C4-2B (cell line): ENCODE measurements around the gene C8G.

Experiments
- H3K27ac ChIP-seq: fragments of 450-650 bp; 2 replicates; pipeline ENCODE4 v1.5.1; 2017
- CTCF ChIP-seq: fragments of 450-650 bp; conservative IDR thresholded peaks from 2 replicates; pipeline ENCODE4 v1.5.1; 2017; ENCODE audit warnings: mild to moderate bottlenecking
- ZFX ChIP-seq: fragments of 450-650 bp; IDR thresholded peaks from 2 replicates; pipeline ENCODE4 v1.6.1; 2017

Gene C8G

DNA sequence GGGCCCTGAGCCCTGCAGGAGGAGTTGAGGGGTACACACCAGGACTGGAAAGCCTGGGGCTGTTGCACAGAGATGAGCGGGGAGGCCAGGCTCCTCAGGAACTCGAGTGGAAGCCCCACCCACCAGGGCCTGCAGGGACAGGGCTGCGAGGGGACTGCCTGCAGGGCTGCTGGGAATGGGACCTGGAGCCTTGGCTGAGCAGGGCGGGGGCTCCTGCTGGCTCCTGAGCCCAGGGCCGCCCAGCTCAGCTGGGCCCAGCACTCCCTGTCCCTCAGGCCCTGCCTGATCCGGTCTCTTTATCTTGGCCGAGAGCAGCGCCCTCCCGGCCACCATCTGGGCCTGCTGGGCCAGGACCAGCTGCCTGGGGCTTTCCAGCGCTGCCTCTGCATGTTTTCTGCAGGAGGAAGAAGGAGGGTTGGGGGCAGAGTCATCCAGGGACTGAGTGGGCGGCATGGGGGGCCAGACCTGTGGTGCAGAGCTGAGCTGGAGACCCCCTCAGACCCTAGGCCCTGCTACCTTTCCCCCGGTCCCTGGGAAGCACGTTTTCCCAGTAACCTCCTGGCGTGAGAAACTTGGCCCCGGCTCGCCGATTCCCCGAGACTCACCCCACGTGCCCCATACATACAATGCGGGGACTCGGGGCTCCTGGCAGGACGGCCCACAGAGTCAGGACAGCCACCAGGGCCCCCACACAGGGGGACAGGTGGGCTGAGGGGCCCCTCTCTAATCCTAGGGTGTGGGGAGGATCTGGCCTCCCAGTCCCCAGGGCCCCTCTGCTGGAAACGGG is 16.4 kb downstream of the C8G start:
- TF ChIP-seq ZFX (no peak), CTCF (no peak)
- H3K27ac ChIP-seq: peak overlapping the region; percentile 20

- no peak overlapping the region for H3K27ac ChIP-seq
- no peak for TF ChIP-seq ZFX
- no peak for TF ChIP-seq CTCF
Observed at GRCh38 chr9:136962163-136962562, 17.1 kb downstream of the C8G start.

DNA sequence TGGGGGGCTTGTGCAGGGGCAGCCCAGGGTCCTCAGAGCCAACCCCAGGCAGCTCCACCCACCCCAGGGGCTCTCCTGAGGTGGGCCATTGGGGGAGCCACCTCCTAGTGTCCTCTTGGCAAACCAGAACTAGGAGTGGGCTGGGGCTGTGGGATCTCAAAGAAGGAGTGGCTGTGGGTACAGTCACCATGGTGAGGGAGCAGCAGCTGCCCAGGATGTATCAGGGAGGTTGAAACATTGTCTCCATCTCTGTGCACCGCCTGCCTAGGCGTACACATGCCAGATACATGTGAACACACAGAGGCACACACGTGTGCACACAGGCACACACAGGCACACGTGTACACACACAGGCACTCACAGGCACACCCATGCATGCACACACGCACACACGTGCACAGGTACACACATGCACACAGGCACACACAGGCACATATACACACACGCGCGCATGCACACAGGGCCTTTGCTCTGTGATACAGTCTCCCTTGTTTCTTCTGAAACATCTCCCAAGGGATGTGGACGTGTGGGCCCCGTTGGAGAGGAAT is 17.7 kb downstream of the C8G start:
- H3K27ac ChIP-seq: no peak overlapping the region
- no peak for TF ChIP-seq ZFX
- no peak for TF ChIP-seq CTCF

DNA sequence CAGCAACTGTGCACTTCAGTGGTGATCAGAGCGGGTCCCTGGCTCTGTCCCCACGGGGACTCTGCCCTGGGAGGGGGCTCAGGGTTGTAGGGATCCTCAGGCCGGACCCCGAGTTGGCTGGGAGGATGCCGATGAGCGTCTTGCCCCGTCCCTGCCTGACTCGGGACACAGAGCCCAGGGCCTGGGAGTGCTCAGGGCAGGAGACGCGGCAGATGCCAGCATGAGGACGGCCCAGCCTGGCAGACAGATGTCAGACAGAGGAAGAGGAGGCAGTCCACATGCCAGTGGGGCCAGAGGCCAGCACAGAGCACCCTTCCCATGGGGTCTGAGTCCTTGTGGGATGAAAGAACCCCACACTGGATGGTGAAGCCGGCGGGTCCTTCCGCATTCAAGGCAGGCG is 18.3 kb downstream of the C8G start:
- TF ChIP-seq CTCF: no peak
- TF ChIP-seq ZFX: no peak
- H3K27ac ChIP-seq: no peak overlapping the region

DNA sequence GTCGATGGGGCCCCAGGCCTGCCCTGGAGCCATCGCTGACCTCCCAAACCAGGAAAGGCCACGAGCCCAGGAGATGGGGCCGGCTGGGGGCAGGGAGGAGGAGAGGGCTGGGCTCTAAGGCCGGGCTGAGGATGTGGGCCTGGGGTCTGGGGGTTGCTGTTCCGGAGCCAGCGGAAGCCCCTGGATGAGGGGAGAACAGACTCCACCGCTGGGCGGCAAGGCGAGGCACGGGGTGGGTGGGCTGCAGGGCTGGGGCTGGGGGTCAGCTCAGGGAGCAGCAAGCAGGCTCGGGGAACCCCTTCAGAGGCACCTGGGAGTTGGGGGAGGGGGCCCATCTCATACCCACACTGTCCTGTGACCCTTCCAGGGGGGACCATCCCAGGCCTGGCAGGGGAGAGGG is 18.7 kb downstream of the C8G start:
- TF ChIP-seq CTCF (no peak), ZFX (no peak)
- no peak overlapping the region for H3K27ac ChIP-seq

DNA sequence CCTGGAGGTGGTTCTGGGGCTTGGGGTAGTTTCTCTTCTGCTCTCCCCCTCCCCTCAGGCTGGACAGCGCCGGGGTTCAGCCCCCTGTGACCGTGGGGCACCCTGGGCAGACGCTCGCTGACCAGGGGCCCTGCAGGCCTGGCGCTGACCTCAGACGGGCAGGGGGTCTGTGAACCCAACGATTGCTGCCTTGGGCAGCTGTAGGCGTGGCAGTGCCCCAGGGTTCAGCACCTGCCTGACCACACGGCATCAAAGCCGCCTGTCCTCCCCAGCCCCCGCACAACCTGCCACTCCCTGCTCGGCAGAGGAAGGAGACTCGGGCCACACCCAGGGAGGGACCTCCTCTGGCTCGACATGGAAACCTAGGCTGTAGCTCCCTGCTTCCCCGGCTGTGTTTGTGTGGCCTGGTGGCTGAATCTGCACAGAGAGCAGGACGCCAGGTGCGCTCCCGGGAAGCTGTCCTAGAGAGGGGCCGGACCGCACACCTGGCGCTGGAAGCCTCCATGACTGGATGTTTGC is 19.2 kb downstream of the C8G start:
- no peak overlapping the region for H3K27ac ChIP-seq
- TF ChIP-seq ZFX: no peak

- H3K27ac ChIP-seq: no peak overlapping the region
Observed at GRCh38 chr9:136964833-136965422, 19.9 kb downstream of the C8G start.

More at GRCh38 chr9:136964833-136965422, 19.9 kb downstream of the C8G start:
- TF ChIP-seq CTCF: no peak
- no peak for TF ChIP-seq ZFX
